ENCODE results near the gene BGN. TPM values are rescaled to one million over a fixed set of nuclear protein-coding genes. Genes with fewer than 3 reads are reported as not detected.

BGN gene
- total and polyA plus RNA-seq, 5 donors: 167 to 244 (median 204) TPM

- 76% methylated on average over 14 of the region's 14 CpGs for WGBS
- DNase-seq: no peak
- intact Hi-C loops (cut with DNase I): loop anchor here in 1 of 4 donors (5.0 kb wide), 1 partner anchor 477 kb away; no protein-coding TSS in a partner anchor
- no peak for ATAC-seq
- H3K4me3 ChIP-seq (ENCODE audit: low read length): no peak overlapping the region
- H3K9me3 ChIP-seq (ENCODE audit: control insufficient read depth, low read length): no peaks in the 10 kb centered on the region
- no peak overlapping the region for H3K27ac ChIP-seq (ENCODE audit: low read length)
- no peaks in the 10 kb centered on the region for H3K27me3 ChIP-seq (ENCODE audit: control insufficient read depth, insufficient read depth)
- H3K4me1 ChIP-seq (ENCODE audit: control insufficient read depth, insufficient read depth, low read length): no peaks in the 10 kb centered on the region
Measured at GRCh38 chrX:153509592-153509991, 14.8 kb downstream of the BGN start.

GRCh38 chrX:153510383-153510782 is 15.6 kb downstream of the BGN start:
- peak in 1 of 2 donors; percentile 7 for ATAC-seq
- no peak for DNase-seq

GRCh38 chrX:153511784-153512500 is 17.2 kb downstream of the BGN start:
- DNase-seq (no peak), ATAC-seq (no peak)
- intact Hi-C loops (cut with DNase I): no loop called here
- Histone ChIP-seq H3K4me3 (ENCODE audit: low read length) (no peak overlapping the region), H3K9me3 (ENCODE audit: control insufficient read depth, low read length) (no peaks in the 10 kb centered on the region), H3K27me3 (ENCODE audit: control insufficient read depth, insufficient read depth) (no peaks in the 10 kb centered on the region), H3K4me1 (ENCODE audit: control insufficient read depth, insufficient read depth, low read length) (no peaks in the 10 kb centered on the region), H3K27ac (ENCODE audit: low read length) (no peak overlapping the region)
- WGBS: 53% methylated on average over 17 of the region's 17 CpGs

More at GRCh38 chrX:153510383-153510782, 15.6 kb downstream of the BGN start:
- Histone ChIP-seq H3K27me3 (ENCODE audit: control insufficient read depth, insufficient read depth) (no peaks in the 10 kb centered on the region), H3K27ac (ENCODE audit: low read length) (no peak overlapping the region), H3K4me1 (ENCODE audit: control insufficient read depth, insufficient read depth, low read length) (no peaks in the 10 kb centered on the region), H3K9me3 (ENCODE audit: control insufficient read depth, low read length) (no peaks in the 10 kb centered on the region), H3K4me3 (ENCODE audit: low read length) (no peak overlapping the region)
- WGBS: 56% methylated on average over 11 of the region's 11 CpGs
- intact Hi-C loops (cut with DNase I): no loop called here

- Histone ChIP-seq H3K27ac (ENCODE audit: low read length) (no peak overlapping the region), H3K4me3 (ENCODE audit: low read length) (no peak overlapping the region), H3K4me1 (ENCODE audit: control insufficient read depth, insufficient read depth, low read length) (no peaks in the 10 kb centered on the region), H3K9me3 (ENCODE audit: control insufficient read depth, low read length) (no peaks in the 10 kb centered on the region), H3K27me3 (ENCODE audit: control insufficient read depth, insufficient read depth) (no peaks in the 10 kb centered on the region)
- DNase-seq: no peak
- WGBS: 56% methylated on average over 3 of the region's 3 CpGs
- no peak for ATAC-seq
- intact Hi-C loops (cut with DNase I): no loop called here
Measured at GRCh38 chrX:153512501-153512893, 17.7 kb downstream of the BGN start.

- no peaks in the 10 kb centered on the region for H3K9me3 ChIP-seq (ENCODE audit: control insufficient read depth, low read length)
- no peaks in the 10 kb centered on the region for H3K4me1 ChIP-seq (ENCODE audit: control insufficient read depth, insufficient read depth, low read length)
- 74% methylated on average over 5 of the region's 5 CpGs for WGBS
- H3K4me3 ChIP-seq (ENCODE audit: low read length): no peak overlapping the region
- intact Hi-C loops (cut with DNase I): no loop called here
- H3K27me3 ChIP-seq (ENCODE audit: control insufficient read depth, insufficient read depth): no peaks in the 10 kb centered on the region
- no peak for ATAC-seq
- H3K27ac ChIP-seq (ENCODE audit: low read length): no peak overlapping the region
- DNase-seq: no peak
Measured at GRCh38 chrX:153513265-153513664, 18.5 kb downstream of the BGN start.

GRCh38 chrX:153514259-153514658 is 19.5 kb downstream of the BGN start:
- Histone ChIP-seq H3K27me3 (ENCODE audit: control insufficient read depth, insufficient read depth) (no peaks in the 10 kb centered on the region), H3K4me3 (ENCODE audit: low read length) (no peak overlapping the region), H3K4me1 (ENCODE audit: control insufficient read depth, insufficient read depth, low read length) (no peaks in the 10 kb centered on the region), H3K27ac (ENCODE audit: low read length) (no peak overlapping the region), H3K9me3 (ENCODE audit: control insufficient read depth, low read length) (no peaks in the 10 kb centered on the region)
- ATAC-seq (no peak), DNase-seq (no peak)
- WGBS: 75% methylated on average over 9 of the region's 9 CpGs
- intact Hi-C loops (cut with DNase I): no loop called here

- no peak overlapping the region for H3K27ac ChIP-seq (ENCODE audit: low read length)
- H3K9me3 ChIP-seq (ENCODE audit: control insufficient read depth, low read length): no peaks in the 10 kb centered on the region
- H3K4me3 ChIP-seq (ENCODE audit: low read length): no peak overlapping the region
- no peaks in the 10 kb centered on the region for H3K4me1 ChIP-seq (ENCODE audit: control insufficient read depth, insufficient read depth, low read length)
- ATAC-seq: no peak
- intact Hi-C loops (cut with DNase I): no loop called here
- no peak for DNase-seq
- no peaks in the 10 kb centered on the region for H3K27me3 ChIP-seq (ENCODE audit: control insufficient read depth, insufficient read depth)
- 55% methylated on average over 8 of the region's 8 CpGs for WGBS
Measured at GRCh38 chrX:153515435-153515834, 20.7 kb downstream of the BGN start.

GRCh38 chrX:153516073-153516472 is 21.3 kb downstream of the BGN start:
- ATAC-seq: no peak
- WGBS: 61% methylated on average over 9 of the region's 9 CpGs
- no peak overlapping the region for H3K4me3 ChIP-seq (ENCODE audit: low read length)
- no peaks in the 10 kb centered on the region for H3K27me3 ChIP-seq (ENCODE audit: control insufficient read depth, insufficient read depth)
- H3K4me1 ChIP-seq (ENCODE audit: control insufficient read depth, insufficient read depth, low read length): no peaks in the 10 kb centered on the region
- intact Hi-C loops (cut with DNase I): no loop called here
- no peaks in the 10 kb centered on the region for H3K9me3 ChIP-seq (ENCODE audit: control insufficient read depth, low read length)
- no peak for DNase-seq
- H3K27ac ChIP-seq (ENCODE audit: low read length): no peak overlapping the region

- intact Hi-C loops (cut with DNase I): no loop called here
- 4% methylated on average over 28 of the region's 50 CpGs for WGBS
- Histone ChIP-seq H3K9me3 (ENCODE audit: control insufficient read depth, low read length) (no peaks in the 10 kb centered on the region), H3K4me3 (ENCODE audit: low read length) (no peak within 1 kb of the TSS), H3K27me3 (ENCODE audit: control insufficient read depth, insufficient read depth) (no peaks in the 10 kb centered on the region), H3K27ac (ENCODE audit: low read length) (no peak within 1 kb of the TSS), H3K4me1 (ENCODE audit: control insufficient read depth, insufficient read depth, low read length) (no peaks in the 10 kb centered on the region)
- no peak for ATAC-seq
- no peak for DNase-seq
Measured at GRCh38 chrX:153517423-153517822, 22.6 kb downstream of the BGN start, which contains the start of gene ATP2B3. Gene ATP2B3, plus strand, starts transcription at chrX:153517642. Its CDS starts 18,606 bp downstream, at chrX:153536248.

GRCh38 chrX:153517946-153518834 is 23.4 kb downstream of the BGN start:
- Histone ChIP-seq H3K9me3 (ENCODE audit: control insufficient read depth, low read length) (no peaks in the 10 kb centered on the region), H3K27me3 (ENCODE audit: control insufficient read depth, insufficient read depth) (no peaks in the 10 kb centered on the region), H3K27ac (ENCODE audit: low read length) (no peak overlapping the region), H3K4me1 (ENCODE audit: control insufficient read depth, insufficient read depth, low read length) (no peaks in the 10 kb centered on the region), H3K4me3 (ENCODE audit: low read length) (no peak overlapping the region)
- ATAC-seq (no peak), DNase-seq (no peak)
- intact Hi-C loops (cut with DNase I): no loop called here
- 5% methylated on average over 56 of the region's 70 CpGs for whole genome bisulfite sequencing

GRCh38 chrX:153519569-153520286 is 24.9 kb downstream of the BGN start:
- DNase-seq: no peak
- H3K4me3 ChIP-seq (ENCODE audit: low read length): no peak overlapping the region
- no peaks in the 10 kb centered on the region for H3K27me3 ChIP-seq (ENCODE audit: control insufficient read depth, insufficient read depth)
- no peak overlapping the region for H3K27ac ChIP-seq (ENCODE audit: low read length)
- ATAC-seq: no peak
- 65% methylated on average over 21 of the region's 21 CpGs for WGBS
- intact Hi-C loops (cut with DNase I): no loop called here
- H3K4me1 ChIP-seq (ENCODE audit: control insufficient read depth, insufficient read depth, low read length): no peaks in the 10 kb centered on the region
- no peaks in the 10 kb centered on the region for H3K9me3 ChIP-seq (ENCODE audit: control insufficient read depth, low read length)
